ENCODE measurements around the gene GLCCI1.
"Not testable (repeated sequence)": the region's sequence is repeated elsewhere in the genome, so short reads cannot be mapped to it uniquely, and the experiment has no call there.

GLCCI1 gene

GRCh38 chr7:7995348-7995747, 26.8 kb downstream of the GLCCI1 start:
- not testable (repeated sequence) for H3K9me3 ChIP-seq (ENCODE audit: control insufficient read depth, low read depth, low read length); H3K27ac ChIP-seq (ENCODE audit: low read length); H3K4me3 ChIP-seq (ENCODE audit: low read length); H3K9ac ChIP-seq (ENCODE audit: low read length); H3K27me3 ChIP-seq (ENCODE audit: control insufficient read depth, insufficient read depth, low read length); H3K36me3 ChIP-seq (ENCODE audit: control insufficient read depth, low read depth, low read length); H3K4me1 ChIP-seq (ENCODE audit: control insufficient read depth, low read depth, low read length)

GRCh38 chr7:7996568-7996967, 28.0 kb downstream of the GLCCI1 start:
- H3K36me3 ChIP-seq (ENCODE audit: control insufficient read depth, low read depth, low read length) = no peaks in the 10 kb centered on the region
- H3K9me3 ChIP-seq (ENCODE audit: control insufficient read depth, low read depth, low read length) = peaks cover 7% of the 10 kb centered on the region
- no peaks in the 10 kb centered on the region for H3K27me3 ChIP-seq (ENCODE audit: control insufficient read depth, insufficient read depth, low read length)
- H3K4me1 ChIP-seq (ENCODE audit: control insufficient read depth, low read depth, low read length) = no peaks in the 10 kb centered on the region
- H3K9ac ChIP-seq (ENCODE audit: low read length) = no peak overlapping the region
- no peak overlapping the region for H3K4me3 ChIP-seq (ENCODE audit: low read length)
- no peak overlapping the region for H3K27ac ChIP-seq (ENCODE audit: low read length)

- H3K27me3 ChIP-seq (ENCODE audit: control insufficient read depth, insufficient read depth, low read length) = no peaks in the 10 kb centered on the region
- H3K4me3 ChIP-seq (ENCODE audit: low read length) = no peak overlapping the region
- no peak overlapping the region for H3K27ac ChIP-seq (ENCODE audit: low read length)
- peaks cover 9% of the 10 kb centered on the region for H3K36me3 ChIP-seq (ENCODE audit: control insufficient read depth, low read depth, low read length)
- H3K9ac ChIP-seq (ENCODE audit: low read length) = no peak overlapping the region
- no peaks in the 10 kb centered on the region for H3K9me3 ChIP-seq (ENCODE audit: control insufficient read depth, low read depth, low read length)
- H3K4me1 ChIP-seq (ENCODE audit: control insufficient read depth, low read depth, low read length) = no peaks in the 10 kb centered on the region
Measured at GRCh38 chr7:8000315-8000941, 31.8 kb downstream of the GLCCI1 start.

- no peak overlapping the region for H3K27ac ChIP-seq (ENCODE audit: low read length)
- no peaks in the 10 kb centered on the region for H3K4me1 ChIP-seq (ENCODE audit: control insufficient read depth, low read depth, low read length)
- H3K27me3 ChIP-seq (ENCODE audit: control insufficient read depth, insufficient read depth, low read length) = no peaks in the 10 kb centered on the region
- H3K4me3 ChIP-seq (ENCODE audit: low read length) = no peak overlapping the region
- no peaks in the 10 kb centered on the region for H3K9me3 ChIP-seq (ENCODE audit: control insufficient read depth, low read depth, low read length)
- H3K9ac ChIP-seq (ENCODE audit: low read length) = no peak overlapping the region
- peaks cover 15% of the 10 kb centered on the region for H3K36me3 ChIP-seq (ENCODE audit: control insufficient read depth, low read depth, low read length)
Measured at GRCh38 chr7:8003077-8003476, 34.5 kb downstream of the GLCCI1 start.

- H3K4me1 ChIP-seq (ENCODE audit: control insufficient read depth, low read depth, low read length) = no peaks in the 10 kb centered on the region
- H3K9me3 ChIP-seq (ENCODE audit: control insufficient read depth, low read depth, low read length) = no peaks in the 10 kb centered on the region
- no peak overlapping the region for H3K4me3 ChIP-seq (ENCODE audit: low read length)
- H3K27me3 ChIP-seq (ENCODE audit: control insufficient read depth, insufficient read depth, low read length) = no peaks in the 10 kb centered on the region
- H3K36me3 ChIP-seq (ENCODE audit: control insufficient read depth, low read depth, low read length) = peaks cover 15% of the 10 kb centered on the region
- no peak overlapping the region for H3K9ac ChIP-seq (ENCODE audit: low read length)
- no peak overlapping the region for H3K27ac ChIP-seq (ENCODE audit: low read length)
Measured at GRCh38 chr7:8005279-8005678, 36.7 kb downstream of the GLCCI1 start.

GRCh38 chr7:8014399-8014798, 45.8 kb downstream of the GLCCI1 start:
- no peak overlapping the region for H3K4me3 ChIP-seq (ENCODE audit: low read length)
- H3K9ac ChIP-seq (ENCODE audit: low read length) = no peak overlapping the region
- H3K27me3 ChIP-seq (ENCODE audit: control insufficient read depth, insufficient read depth, low read length) = no peaks in the 10 kb centered on the region
- no peaks in the 10 kb centered on the region for H3K4me1 ChIP-seq (ENCODE audit: control insufficient read depth, low read depth, low read length)
- no peaks in the 10 kb centered on the region for H3K9me3 ChIP-seq (ENCODE audit: control insufficient read depth, low read depth, low read length)
- H3K27ac ChIP-seq (ENCODE audit: low read length) = no peak overlapping the region
- H3K36me3 ChIP-seq (ENCODE audit: control insufficient read depth, low read depth, low read length) = no peaks in the 10 kb centered on the region

- Histone ChIP-seq H3K36me3 (ENCODE audit: control insufficient read depth, low read depth, low read length) (no peaks in the 10 kb centered on the region), H3K9me3 (ENCODE audit: control insufficient read depth, low read depth, low read length) (no peaks in the 10 kb centered on the region), H3K27ac (ENCODE audit: low read length) (no peak overlapping the region), H3K4me1 (ENCODE audit: control insufficient read depth, low read depth, low read length) (no peaks in the 10 kb centered on the region), H3K27me3 (ENCODE audit: control insufficient read depth, insufficient read depth, low read length) (no peaks in the 10 kb centered on the region), H3K4me3 (ENCODE audit: low read length) (no peak overlapping the region), H3K9ac (ENCODE audit: low read length) (no peak overlapping the region)
Measured at GRCh38 chr7:8015100-8015745, 46.6 kb downstream of the GLCCI1 start.

- H3K27ac ChIP-seq (ENCODE audit: low read length) = no peak overlapping the region
Measured at GRCh38 chr7:8015746-8016120, 47.1 kb downstream of the GLCCI1 start.

GRCh38 chr7:8017423-8017822, 48.8 kb downstream of the GLCCI1 start:
- Histone ChIP-seq H3K9ac (ENCODE audit: low read length) (no peak overlapping the region), H3K27me3 (ENCODE audit: control insufficient read depth, insufficient read depth, low read length) (no peaks in the 10 kb centered on the region), H3K27ac (ENCODE audit: low read length) (no peak overlapping the region), H3K9me3 (ENCODE audit: control insufficient read depth, low read depth, low read length) (no peaks in the 10 kb centered on the region), H3K4me1 (ENCODE audit: control insufficient read depth, low read depth, low read length) (no peaks in the 10 kb centered on the region), H3K4me3 (ENCODE audit: low read length) (no peak overlapping the region), H3K36me3 (ENCODE audit: control insufficient read depth, low read depth, low read length) (no peaks in the 10 kb centered on the region)

More at GRCh38 chr7:8015746-8016120, 47.1 kb downstream of the GLCCI1 start:
- no peak overlapping the region for H3K4me3 ChIP-seq (ENCODE audit: low read length)
- H3K4me1 ChIP-seq (ENCODE audit: control insufficient read depth, low read depth, low read length) = no peaks in the 10 kb centered on the region
- H3K9me3 ChIP-seq (ENCODE audit: control insufficient read depth, low read depth, low read length) = no peaks in the 10 kb centered on the region
- H3K27me3 ChIP-seq (ENCODE audit: control insufficient read depth, insufficient read depth, low read length) = no peaks in the 10 kb centered on the region
- no peak overlapping the region for H3K9ac ChIP-seq (ENCODE audit: low read length)
- H3K36me3 ChIP-seq (ENCODE audit: control insufficient read depth, low read depth, low read length) = no peaks in the 10 kb centered on the region

- Histone ChIP-seq H3K9me3 (ENCODE audit: control insufficient read depth, low read depth, low read length) (no peaks in the 10 kb centered on the region), H3K36me3 (ENCODE audit: control insufficient read depth, low read depth, low read length) (peaks cover 4% of the 10 kb centered on the region), H3K9ac (ENCODE audit: low read length) (no peak overlapping the region), H3K4me3 (ENCODE audit: low read length) (no peak overlapping the region), H3K27ac (ENCODE audit: low read length) (no peak overlapping the region), H3K27me3 (ENCODE audit: control insufficient read depth, insufficient read depth, low read length) (no peaks in the 10 kb centered on the region), H3K4me1 (ENCODE audit: control insufficient read depth, low read depth, low read length) (no peaks in the 10 kb centered on the region)
Measured at GRCh38 chr7:8018961-8019360, 50.4 kb downstream of the GLCCI1 start.

- Histone ChIP-seq H3K9ac (ENCODE audit: low read length) (no peak overlapping the region), H3K4me1 (ENCODE audit: control insufficient read depth, low read depth, low read length) (no peaks in the 10 kb centered on the region), H3K9me3 (ENCODE audit: control insufficient read depth, low read depth, low read length) (no peaks in the 10 kb centered on the region), H3K36me3 (ENCODE audit: control insufficient read depth, low read depth, low read length) (peaks cover 8% of the 10 kb centered on the region), H3K27ac (ENCODE audit: low read length) (no peak overlapping the region), H3K4me3 (ENCODE audit: low read length) (no peak overlapping the region), H3K27me3 (ENCODE audit: control insufficient read depth, insufficient read depth, low read length) (no peaks in the 10 kb centered on the region)
Measured at GRCh38 chr7:8022628-8023027, 54.0 kb downstream of the GLCCI1 start.

GRCh38 chr7:8035192-8035591, 66.6 kb downstream of the GLCCI1 start:
- Histone ChIP-seq H3K9ac (ENCODE audit: low read length) (no peak overlapping the region), H3K36me3 (ENCODE audit: control insufficient read depth, low read depth, low read length) (peaks cover 3% of the 10 kb centered on the region)

More at GRCh38 chr7:8035192-8035591, 66.6 kb downstream of the GLCCI1 start:
- Histone ChIP-seq H3K27me3 (ENCODE audit: control insufficient read depth, insufficient read depth, low read length) (no peaks in the 10 kb centered on the region), H3K9me3 (ENCODE audit: control insufficient read depth, low read depth, low read length) (no peaks in the 10 kb centered on the region), H3K27ac (ENCODE audit: low read length) (no peak overlapping the region), H3K4me1 (ENCODE audit: control insufficient read depth, low read depth, low read length) (no peaks in the 10 kb centered on the region), H3K4me3 (ENCODE audit: low read length) (no peak overlapping the region)
